GM12873 (cell line): ENCODE data around the gene FBLN2.

Source experiments
- TF ChIP-seq, protein P1 (sequence below): IDR thresholded peaks from 2 replicates; pipeline ENCODE4 v1.5.1; 2012; ENCODE audit warnings: low read depth, mild to moderate bottlenecking, moderate library complexity, low read length, control low read depth; ENCODE audit not compliant: insufficient read depth; ENCODE audit errors: missing control alignments

FBLN2 gene

DNA sequence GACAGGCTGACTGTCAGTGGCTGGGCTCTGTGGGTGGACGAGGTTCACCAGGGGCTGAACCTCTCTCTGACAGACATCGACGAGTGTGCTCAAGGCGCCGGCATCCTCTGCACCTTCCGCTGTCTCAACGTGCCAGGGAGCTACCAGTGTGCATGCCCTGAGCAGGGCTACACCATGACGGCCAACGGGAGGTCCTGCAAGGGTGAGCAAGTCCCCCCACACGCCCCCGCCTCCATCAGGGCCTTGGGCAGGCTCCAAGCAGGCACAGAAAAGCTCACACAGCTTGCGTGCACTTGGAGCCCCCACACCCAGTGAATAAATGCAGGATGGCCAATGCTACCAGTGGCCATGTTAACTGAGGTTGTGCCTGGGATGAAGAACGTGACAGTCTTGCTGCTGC is 82.3 kb downstream of the FBLN2 start:
- TF ChIP-seq, protein P1, sequence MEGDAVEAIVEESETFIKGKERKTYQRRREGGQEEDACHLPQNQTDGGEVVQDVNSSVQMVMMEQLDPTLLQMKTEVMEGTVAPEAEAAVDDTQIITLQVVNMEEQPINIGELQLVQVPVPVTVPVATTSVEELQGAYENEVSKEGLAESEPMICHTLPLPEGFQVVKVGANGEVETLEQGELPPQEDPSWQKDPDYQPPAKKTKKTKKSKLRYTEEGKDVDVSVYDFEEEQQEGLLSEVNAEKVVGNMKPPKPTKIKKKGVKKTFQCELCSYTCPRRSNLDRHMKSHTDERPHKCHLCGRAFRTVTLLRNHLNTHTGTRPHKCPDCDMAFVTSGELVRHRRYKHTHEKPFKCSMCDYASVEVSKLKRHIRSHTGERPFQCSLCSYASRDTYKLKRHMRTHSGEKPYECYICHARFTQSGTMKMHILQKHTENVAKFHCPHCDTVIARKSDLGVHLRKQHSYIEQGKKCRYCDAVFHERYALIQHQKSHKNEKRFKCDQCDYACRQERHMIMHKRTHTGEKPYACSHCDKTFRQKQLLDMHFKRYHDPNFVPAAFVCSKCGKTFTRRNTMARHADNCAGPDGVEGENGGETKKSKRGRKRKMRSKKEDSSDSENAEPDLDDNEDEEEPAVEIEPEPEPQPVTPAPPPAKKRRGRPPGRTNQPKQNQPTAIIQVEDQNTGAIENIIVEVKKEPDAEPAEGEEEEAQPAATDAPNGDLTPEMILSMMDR: no peak

DNA sequence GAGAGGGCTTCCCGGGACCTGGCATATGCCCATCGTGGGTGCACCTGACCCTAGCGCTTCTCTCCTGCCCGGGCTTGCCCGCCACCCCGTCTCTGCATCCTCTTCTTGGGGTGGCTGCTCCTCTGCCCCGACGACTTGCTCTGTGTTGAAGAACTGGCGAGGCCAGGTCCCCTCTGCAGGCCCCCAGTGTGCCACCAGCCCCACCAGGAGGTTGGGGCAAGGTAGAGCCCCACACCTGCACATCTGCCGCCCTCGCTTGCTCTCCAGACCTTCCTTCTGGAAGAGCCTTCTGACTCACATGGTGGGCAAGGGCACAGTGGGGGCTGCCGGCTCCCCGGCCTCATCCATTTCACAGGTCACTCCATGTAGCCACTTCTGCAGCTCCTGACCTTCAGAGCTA is 84.3 kb downstream of the FBLN2 start:
- TF ChIP-seq, protein P1: no peak

DNA sequence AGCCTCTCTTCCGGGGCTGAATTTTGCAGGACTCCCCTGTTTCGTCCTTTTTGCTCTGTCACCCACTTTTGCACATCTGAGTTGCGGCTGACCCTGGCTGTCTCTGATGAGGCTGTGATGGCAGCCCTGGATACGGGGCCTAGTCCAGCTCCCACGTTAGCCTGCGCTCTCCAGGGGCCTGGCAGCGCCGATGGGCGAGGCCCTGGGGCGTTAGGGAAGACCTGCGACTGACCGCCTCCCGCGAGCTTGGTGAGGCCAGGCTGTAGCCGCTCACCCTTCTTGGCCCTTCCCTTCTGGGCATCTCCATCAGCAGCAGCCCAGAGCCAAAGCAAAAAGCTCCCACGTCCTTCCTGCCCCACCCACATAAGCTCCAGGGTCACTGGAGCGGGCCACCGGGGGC is 85.2 kb downstream of the FBLN2 start:
- TF ChIP-seq, protein P1: no peak

DNA sequence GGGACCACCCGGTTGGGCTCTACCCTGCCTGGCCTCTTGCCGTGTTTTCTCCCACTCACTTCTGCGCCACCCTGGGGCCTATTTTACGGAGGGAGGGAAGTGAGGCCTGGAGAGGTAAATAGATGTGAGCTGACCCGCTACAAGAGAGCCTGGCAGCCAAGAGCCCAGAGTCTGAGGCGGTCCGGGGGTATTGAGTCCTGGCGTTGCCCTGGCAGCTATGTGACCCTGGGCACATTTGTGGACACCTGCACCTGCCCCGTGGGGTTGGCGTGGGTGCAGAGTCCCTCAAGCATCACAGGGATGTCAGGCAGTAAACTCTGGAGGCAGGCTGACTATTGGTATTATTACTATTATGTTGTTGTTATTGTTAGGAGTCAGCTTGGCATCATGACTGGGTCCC is 85.7 kb downstream of the FBLN2 start:
- TF ChIP-seq, protein P1: no peak

DNA sequence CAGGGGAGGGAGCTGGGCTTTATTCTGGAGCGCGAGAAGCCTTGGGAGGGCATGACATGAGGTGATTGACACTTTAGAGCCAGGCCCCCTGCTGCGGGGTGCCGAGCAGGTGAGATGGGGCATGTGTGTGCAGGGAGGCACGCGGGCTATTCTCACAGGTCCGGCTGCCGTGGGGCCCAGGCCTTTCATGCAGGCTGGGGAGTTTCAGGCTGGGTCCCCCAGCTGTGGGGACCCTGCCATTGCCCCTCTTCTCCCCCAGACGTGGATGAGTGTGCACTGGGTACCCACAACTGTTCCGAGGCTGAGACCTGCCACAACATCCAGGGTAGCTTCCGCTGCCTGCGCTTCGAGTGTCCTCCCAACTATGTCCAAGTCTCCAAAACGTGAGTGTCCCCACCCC is 87.3 kb downstream of the FBLN2 start:
- TF ChIP-seq, protein P1: no peak

DNA sequence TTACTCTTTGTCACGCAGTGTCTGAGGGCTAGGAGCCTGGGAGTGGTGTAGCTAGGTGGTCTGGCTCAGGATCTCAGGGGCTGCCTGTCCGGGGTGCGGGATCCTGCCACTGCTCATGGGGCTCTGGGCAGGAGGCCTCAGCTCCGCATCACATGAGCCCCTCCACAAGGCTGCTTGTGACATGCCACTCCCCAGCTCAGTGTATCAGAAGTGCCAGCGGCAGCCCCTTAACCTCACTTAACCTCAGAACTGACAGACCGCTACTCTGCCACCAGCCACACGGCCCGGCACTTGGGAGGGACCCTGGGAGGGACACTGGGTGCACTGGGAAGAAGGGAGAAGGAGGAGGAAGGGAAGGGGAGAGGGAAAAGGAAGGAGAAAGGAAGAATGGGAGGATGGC is 87.9 kb downstream of the FBLN2 start:
- TF ChIP-seq, protein P1: no peak

DNA sequence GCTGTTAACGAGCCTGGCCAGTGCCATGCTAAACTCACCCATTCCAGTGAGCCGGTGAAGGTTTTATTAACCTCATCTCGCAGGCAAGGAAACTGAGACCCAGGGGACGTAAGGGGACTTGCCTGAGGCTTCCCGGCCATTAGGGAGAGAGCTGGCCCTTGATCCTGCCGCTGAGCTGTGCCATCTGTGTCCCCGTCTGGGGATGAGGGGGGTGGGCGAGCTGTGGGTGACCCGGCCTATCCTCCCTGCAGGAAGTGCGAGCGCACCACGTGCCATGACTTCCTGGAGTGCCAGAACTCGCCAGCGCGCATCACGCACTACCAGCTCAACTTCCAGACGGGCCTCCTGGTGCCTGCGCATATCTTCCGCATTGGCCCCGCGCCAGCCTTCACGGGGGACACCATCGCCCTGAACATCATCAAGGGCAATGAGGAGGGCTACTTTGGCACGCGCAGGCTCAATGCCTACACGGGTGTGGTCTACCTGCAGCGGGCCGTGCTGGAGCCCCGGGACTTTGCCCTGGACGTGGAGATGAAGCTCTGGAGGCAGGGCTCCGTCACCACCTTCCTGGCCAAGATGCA is 88.5 kb downstream of the FBLN2 start:
- TF ChIP-seq, protein P1: no peak
